Stimulated activated CD4-positive, alpha-beta T cell treated with anti-CD3 and anti-CD28 coated beads, Interleukin-1b, Interleukin-23, amount 100 ng/mL, for 1 hour (primary cell): ENCODE data around the gene SSRP1.
"Not testable (repeated sequence)": the region's sequence is repeated elsewhere in the genome, so short reads cannot be mapped to it uniquely, and the experiment has no call there.

Experiments used
- DNase-seq, 2 donors: peaks; one replicate each; pipeline ENCODE4 v3.0.0-alpha.2; 2020; ENCODE audit warnings: low read depth in 2 of 2

Gene SSRP1, protein sequence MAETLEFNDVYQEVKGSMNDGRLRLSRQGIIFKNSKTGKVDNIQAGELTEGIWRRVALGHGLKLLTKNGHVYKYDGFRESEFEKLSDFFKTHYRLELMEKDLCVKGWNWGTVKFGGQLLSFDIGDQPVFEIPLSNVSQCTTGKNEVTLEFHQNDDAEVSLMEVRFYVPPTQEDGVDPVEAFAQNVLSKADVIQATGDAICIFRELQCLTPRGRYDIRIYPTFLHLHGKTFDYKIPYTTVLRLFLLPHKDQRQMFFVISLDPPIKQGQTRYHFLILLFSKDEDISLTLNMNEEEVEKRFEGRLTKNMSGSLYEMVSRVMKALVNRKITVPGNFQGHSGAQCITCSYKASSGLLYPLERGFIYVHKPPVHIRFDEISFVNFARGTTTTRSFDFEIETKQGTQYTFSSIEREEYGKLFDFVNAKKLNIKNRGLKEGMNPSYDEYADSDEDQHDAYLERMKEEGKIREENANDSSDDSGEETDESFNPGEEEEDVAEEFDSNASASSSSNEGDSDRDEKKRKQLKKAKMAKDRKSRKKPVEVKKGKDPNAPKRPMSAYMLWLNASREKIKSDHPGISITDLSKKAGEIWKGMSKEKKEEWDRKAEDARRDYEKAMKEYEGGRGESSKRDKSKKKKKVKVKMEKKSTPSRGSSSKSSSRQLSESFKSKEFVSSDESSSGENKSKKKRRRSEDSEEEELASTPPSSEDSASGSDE

GRCh38 chr11:57335343-57336110 lies at the start of gene SSRP1:
SSRP1 (minus strand) TSS chr11:57335892; CDS start chr11:57335121, 771 bp downstream.
- DNase-seq, result peak; percentile 65 to 74

- DNase-seq, result no peak
These were observed 45.3 kb upstream of the SSRP1 start, which contains the start of gene PRG3 for GRCh38 chr11:57380975-57381374. PRG3 (minus strand) TSS chr11:57381150; CDS start chr11:57380708, 442 bp downstream.

DNA sequence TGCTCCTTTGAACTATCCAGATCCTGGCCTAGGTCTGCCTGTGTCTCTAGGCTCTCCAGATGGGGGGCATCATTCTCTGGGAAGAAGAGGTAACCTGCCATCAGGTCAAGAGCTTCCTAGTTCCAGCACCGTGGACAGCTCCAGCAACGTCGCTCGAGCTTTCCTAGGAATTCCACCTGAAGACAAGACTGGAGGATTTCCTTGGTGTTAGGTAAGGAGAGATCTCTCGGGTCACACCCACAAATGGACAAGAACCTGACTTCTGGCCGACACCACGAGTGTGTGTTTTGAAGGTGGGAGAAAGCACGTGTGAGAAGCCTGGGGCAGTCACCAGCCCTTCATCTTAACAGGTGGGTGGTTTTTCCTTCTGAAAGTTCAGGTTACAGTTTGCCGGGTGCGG lies 44.0 kb upstream of the SSRP1 start:
- no peak for DNase-seq

DNA sequence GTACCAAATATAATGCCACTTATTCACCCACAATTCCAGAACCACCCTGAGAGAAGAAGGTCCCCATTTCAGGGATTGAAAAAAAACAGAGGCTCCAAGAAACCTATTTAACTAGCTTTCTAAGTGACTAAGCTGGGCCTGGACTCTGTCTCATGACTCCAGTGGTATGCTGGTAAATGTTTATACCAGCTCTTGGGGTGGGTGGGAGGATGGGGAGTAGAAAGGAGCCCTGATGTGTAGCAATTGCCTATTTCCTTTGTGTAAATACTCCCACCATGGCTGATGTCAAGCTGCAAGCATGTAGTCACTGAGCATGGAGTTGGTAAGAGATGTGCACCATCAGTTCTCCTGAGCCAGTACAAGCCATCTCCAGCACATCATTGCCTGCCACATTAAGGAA lies 42.5 kb upstream of the SSRP1 start:
- DNase-seq, result no peak

- no peak for DNase-seq
These were observed 41.4 kb upstream of the SSRP1 start for GRCh38 chr11:57377107-57377506.

- no peak for DNase-seq
These were observed 40.7 kb upstream of the SSRP1 start for GRCh38 chr11:57376095-57377090.

- DNase-seq, result no peak
These were observed 39.8 kb upstream of the SSRP1 start for GRCh38 chr11:57375490-57375889.

DNA sequence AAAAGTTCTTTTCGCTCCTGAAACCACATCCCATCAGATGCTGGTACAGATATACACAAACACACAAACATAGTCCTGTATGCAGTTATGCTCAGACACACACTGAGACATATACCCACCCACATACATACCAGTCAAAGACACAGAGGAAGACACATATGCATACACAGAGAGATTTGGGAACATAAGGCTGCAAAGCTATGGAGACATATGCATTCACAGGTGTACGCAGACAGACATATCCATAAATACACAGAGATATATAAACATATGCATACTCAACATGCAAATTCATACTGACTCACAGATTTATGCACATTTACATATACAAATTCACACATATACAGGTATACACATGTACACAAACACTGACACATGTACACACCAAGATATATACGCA lies 39.3 kb upstream of the SSRP1 start:
- DNase-seq, result no peak

- no peak for DNase-seq
These were observed 37.5 kb upstream of the SSRP1 start for GRCh38 chr11:57373146-57373545.

DNA sequence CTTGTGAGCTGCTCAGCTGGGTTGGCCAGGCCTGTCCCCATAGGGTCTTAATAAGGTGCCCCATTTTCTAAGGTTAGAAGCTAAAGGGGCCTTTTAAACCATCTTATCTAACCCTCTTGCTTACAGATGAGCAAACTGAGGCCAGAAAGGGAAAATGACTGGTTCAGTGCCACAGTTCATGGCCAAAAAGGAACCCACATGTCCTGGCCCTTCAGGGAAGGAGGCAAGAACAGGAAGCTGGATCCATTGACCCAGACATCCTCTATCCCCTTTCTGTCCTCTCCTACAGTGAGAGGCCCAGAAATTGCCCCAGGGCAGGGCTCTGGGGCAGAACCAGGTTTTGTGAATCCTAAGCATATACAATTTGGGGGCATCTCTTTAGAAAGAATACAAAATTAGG lies 35.2 kb upstream of the SSRP1 start:
- DNase-seq, result no peak

- DNase-seq, result no peak
These were observed 34.6 kb upstream of the SSRP1 start for GRCh38 chr11:57370251-57370650.

DNA sequence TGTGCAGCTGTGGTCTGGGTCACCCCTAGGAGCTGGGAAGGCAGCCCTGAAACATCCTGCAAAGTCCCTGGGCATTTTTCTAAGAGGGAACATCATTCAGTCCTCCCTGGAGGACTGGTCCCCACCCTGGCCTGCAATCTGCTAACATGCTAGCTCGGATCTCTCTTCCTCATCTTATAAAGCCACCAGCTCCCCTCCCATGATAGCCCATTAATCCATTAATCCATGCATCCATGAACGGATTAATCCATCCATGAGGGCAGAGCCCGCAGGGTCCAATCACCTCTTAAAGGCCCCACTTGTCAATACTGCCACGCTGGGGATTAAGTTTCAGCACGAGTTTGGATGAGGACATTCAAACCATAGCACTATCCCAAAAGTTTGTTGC lies 33.1 kb upstream of the SSRP1 start:
- no peak for DNase-seq

DNA sequence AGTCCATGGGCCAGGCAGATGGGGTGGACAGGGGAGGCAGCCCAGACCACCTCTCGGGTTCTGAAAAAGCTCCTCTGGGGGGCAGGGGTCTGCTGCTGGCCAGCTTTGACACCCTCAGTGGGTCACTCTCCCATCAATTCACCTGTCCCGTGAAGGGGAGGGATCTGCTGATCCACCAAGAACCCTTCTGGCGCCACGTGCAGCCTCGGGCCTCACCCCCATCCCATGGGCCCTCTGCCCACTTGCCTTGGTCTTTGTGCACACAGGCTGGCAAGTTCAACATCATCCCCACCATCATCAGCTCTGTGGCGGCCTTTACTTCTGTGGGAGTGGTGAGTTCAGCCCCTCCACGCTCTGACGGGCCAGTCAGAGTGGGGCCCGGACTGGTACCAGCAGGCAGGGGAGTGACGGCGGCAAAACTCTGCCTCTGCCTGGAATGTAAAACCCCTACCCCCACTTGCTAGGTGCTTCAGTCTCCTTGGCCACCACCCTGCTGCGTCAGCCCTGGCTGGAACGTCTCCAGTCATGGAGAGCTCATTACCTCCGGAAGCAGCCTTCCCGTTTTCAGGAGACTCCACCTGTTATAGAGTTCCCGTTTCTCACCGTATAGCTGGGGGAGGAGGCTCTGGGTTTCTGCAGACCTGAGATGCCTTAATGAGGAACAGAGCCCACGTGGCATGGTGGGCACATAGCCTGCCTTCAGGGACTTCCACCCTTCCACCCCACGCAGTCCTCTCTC lies 32.6 kb upstream of the SSRP1 start:
- no peak for DNase-seq

GRCh38 chr11:57364851-57365660 lies 29.4 kb upstream of the SSRP1 start:
- no peak for DNase-seq

GRCh38 chr11:57363131-57364080 lies 27.7 kb upstream of the SSRP1 start:
- DNase-seq, result no peak

GRCh38 chr11:57361926-57362325 lies 26.2 kb upstream of the SSRP1 start:
- no peak for DNase-seq

- not testable (repeated sequence) for DNase-seq
These were observed 25.7 kb upstream of the SSRP1 start for GRCh38 chr11:57361420-57361819.

DNA sequence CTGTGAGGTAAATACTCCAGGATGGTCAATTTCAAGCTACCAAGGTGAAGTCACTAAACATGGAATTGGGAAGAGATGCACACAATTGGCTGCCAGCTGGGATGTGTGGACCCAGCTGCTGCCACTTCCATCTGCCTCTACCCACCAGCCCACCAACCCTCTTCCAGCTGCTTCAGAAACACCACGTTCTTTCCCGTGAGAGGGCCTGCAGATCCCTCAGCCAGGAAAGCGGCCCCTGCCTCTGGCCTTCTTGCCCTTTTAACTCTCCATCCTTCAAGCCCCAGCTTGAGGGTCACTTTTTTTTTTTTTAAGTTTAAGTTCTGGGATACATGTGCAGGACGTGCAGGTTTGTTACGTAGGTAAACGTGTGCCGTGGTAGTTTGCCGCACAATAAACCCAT lies 25.3 kb upstream of the SSRP1 start:
- no peak for DNase-seq
